GM23338 (cell line): ENCODE results near the gene COA1. TPM values are rescaled to one million over a fixed set of nuclear protein-coding genes. Genes with fewer than 3 reads are reported as not detected.

Source experiments
- ATAC-seq: fragments of 200-7000 bp; cut with Tn5 transposase; 3 replicates; pipeline ENCODE4 v1.9.1; 2020
- DNase-seq: peaks from one replicate; pipeline ENCODE4 v3.0.0-alpha.2; 2015; ENCODE audit warnings: low spot score
- H2AFZ ChIP-seq: fragments of 200-600 bp; sonication (generic); 2 replicates; pipeline ENCODE4 v1.8.0; 2016; ENCODE audit warnings: antibody characterized with exemption, mild to moderate bottlenecking, moderate library complexity
- H3F3A ChIP-seq: fragments of 200-600 bp; sonication (generic); replicated peaks from 2 replicates; pipeline ENCODE4 v1.8.0; 2017; ENCODE audit warnings: antibody characterized with exemption, mixed run types, low read depth
- H3K27ac ChIP-seq: fragments of 200-600 bp; sonication (generic); 2 replicates; pipeline ENCODE4 v1.6.1; 2016; ENCODE audit warnings: low read depth
- H3K27me3 ChIP-seq: fragments of 200-600 bp; sonication (generic); 2 replicates; pipeline ENCODE4 v1.8.0; 2016; ENCODE audit warnings: mild to moderate bottlenecking, mixed run types, moderate library complexity; ENCODE audit not compliant: insufficient read depth
- H3K36me3 ChIP-seq: fragments of 200-600 bp; sonication (generic); 2 replicates; pipeline ENCODE4 v1.8.0; 2016; ENCODE audit warnings: mild to moderate bottlenecking; ENCODE audit not compliant: insufficient read depth
- H3K4me1 ChIP-seq: fragments of 200-600 bp; sonication (generic); 2 replicates; pipeline ENCODE4 v1.8.0; 2016; ENCODE audit warnings: mild to moderate bottlenecking, moderate library complexity; ENCODE audit not compliant: insufficient read depth
- H3K4me2 ChIP-seq: fragments of 200-600 bp; sonication (generic); 2 replicates; pipeline ENCODE4 v1.7.1; 2017; ENCODE audit warnings: mixed run types
- H3K4me3 ChIP-seq: fragments of 200-600 bp; sonication (generic); 2 replicates; pipeline ENCODE4 v1.6.1; 2016; ENCODE audit warnings: mixed run types
- H3K79me2 ChIP-seq: fragments of 200-600 bp; sonication (generic); replicated peaks from 2 replicates; pipeline ENCODE4 v1.8.0; 2017; ENCODE audit warnings: mild to moderate bottlenecking; ENCODE audit not compliant: insufficient read depth
- H3K9me2 ChIP-seq: fragments of 200-600 bp; sonication (generic); 2 replicates; pipeline ENCODE4 v1.8.0; 2017; ENCODE audit not compliant: insufficient read depth
- H4K20me1 ChIP-seq: fragments of 200-600 bp; sonication (generic); replicated peaks from 2 replicates; pipeline ENCODE4 v1.8.0; 2017; ENCODE audit warnings: mild to moderate bottlenecking; ENCODE audit not compliant: insufficient read depth
- H3K27ac Mint-ChIP-seq: 2 replicates; pipeline ENCODE4 v1.8.0; 2020; ENCODE audit warnings: inconsistent platforms, mild to moderate bottlenecking, moderate library complexity, mixed read lengths
- H3K27me3 Mint-ChIP-seq: 3 replicates; pipeline ENCODE4 v1.8.0; 2022; ENCODE audit warnings: low read depth, mild to moderate bottlenecking, moderate library complexity, mixed read lengths, inconsistent platforms; ENCODE audit not compliant: insufficient read depth, poor library complexity
- H3K36me3 Mint-ChIP-seq: 3 replicates; pipeline ENCODE4 v1.8.0; 2021; ENCODE audit warnings: low read depth, mild to moderate bottlenecking, inconsistent platforms, moderate library complexity, mixed read lengths
- H3K4me1 Mint-ChIP-seq: 3 replicates; pipeline ENCODE4 v1.8.0; 2020; ENCODE audit warnings: mild to moderate bottlenecking, inconsistent platforms, mixed read lengths
- H3K4me3 Mint-ChIP-seq: 3 replicates; pipeline ENCODE4 v1.8.0; 2021; ENCODE audit warnings: moderate library complexity, mild to moderate bottlenecking, inconsistent platforms, mixed read lengths
- H3K9me3 Mint-ChIP-seq: 3 replicates; pipeline ENCODE4 v1.8.0; 2020; ENCODE audit warnings: moderate library complexity, mild to moderate bottlenecking, inconsistent platforms, mixed read lengths
- ETS1 ChIP-seq: IDR thresholded peaks from 2 replicates; pipeline ENCODE4 v1.6.1; 2016; ENCODE audit warnings: antibody characterized with exemption
- EZH2phosphoT487 ChIP-seq: fragments of 200-600 bp; sonication (generic); IDR thresholded peaks from one replicate; pipeline ENCODE4 v1.8.1; 2018; ENCODE audit warnings: antibody characterized with exemption; ENCODE audit not compliant: unreplicated experiment
- JUNB ChIP-seq: IDR thresholded peaks from one replicate; pipeline ENCODE4 v1.6.1; 2016; ENCODE audit warnings: antibody characterized with exemption; ENCODE audit not compliant: unreplicated experiment
- NANOG ChIP-seq: IDR thresholded peaks from 2 replicates; pipeline ENCODE4 v1.6.1; 2016; ENCODE audit warnings: antibody characterized with exemption, borderline replicate concordance
- POLR2AphosphoS5 ChIP-seq: IDR thresholded peaks from 2 replicates; pipeline ENCODE4 v1.6.1; 2016; ENCODE audit warnings: antibody characterized with exemption, low read depth
- ZNF114 ChIP-seq: fragments of 250-450 bp; sonication (Bioruptor Pico); IDR thresholded peaks from 2 replicates; pipeline ENCODE4 v1.5.0; 2020; ENCODE audit warnings: mild to moderate bottlenecking, moderate library complexity
- ZNF331 ChIP-seq: fragments of 250-450 bp; sonication (Bioruptor Pico); IDR thresholded peaks from 2 replicates; pipeline ENCODE4 v1.5.0; 2020; ENCODE audit warnings: low read depth, mild to moderate bottlenecking, moderate library complexity
- polyA plus RNA-seq: library from polyadenylated mRNA; unstranded; fragments of >200 nt; fragmentation: Nextera tagmentation; extraction: Ambion mirVana; gene quantifications from 2 replicates; pipeline ENCODE4 v1.2.1, GENCODE V29; 2016
- total RNA-seq: library from RNA; depleted of rRNA; stranded (reverse); fragments of >200 nt; shearing (Covaris generic); gene quantifications from 2 replicates; pipeline ENCODE4 v1.2.3, GENCODE V29; 2014
- TF ChIP-seq, protein P1 (sequence below): IDR thresholded peaks from one replicate; pipeline ENCODE4 v1.6.1; 2018; ENCODE audit warnings: antibody characterized with exemption; ENCODE audit not compliant: unreplicated experiment
- TF ChIP-seq, protein P2 (sequence below): fragments of 250-450 bp; sonication (Bioruptor Pico); IDR thresholded peaks from 2 replicates; pipeline ENCODE4 v1.5.0; 2020; ENCODE audit warnings: mild to moderate bottlenecking, moderate library complexity

Gene COA1
- total and polyA plus RNA-seq, 2 experiments from 2014 or later = 156 to 158 TPM

- TF ChIP-seq, protein P1, sequence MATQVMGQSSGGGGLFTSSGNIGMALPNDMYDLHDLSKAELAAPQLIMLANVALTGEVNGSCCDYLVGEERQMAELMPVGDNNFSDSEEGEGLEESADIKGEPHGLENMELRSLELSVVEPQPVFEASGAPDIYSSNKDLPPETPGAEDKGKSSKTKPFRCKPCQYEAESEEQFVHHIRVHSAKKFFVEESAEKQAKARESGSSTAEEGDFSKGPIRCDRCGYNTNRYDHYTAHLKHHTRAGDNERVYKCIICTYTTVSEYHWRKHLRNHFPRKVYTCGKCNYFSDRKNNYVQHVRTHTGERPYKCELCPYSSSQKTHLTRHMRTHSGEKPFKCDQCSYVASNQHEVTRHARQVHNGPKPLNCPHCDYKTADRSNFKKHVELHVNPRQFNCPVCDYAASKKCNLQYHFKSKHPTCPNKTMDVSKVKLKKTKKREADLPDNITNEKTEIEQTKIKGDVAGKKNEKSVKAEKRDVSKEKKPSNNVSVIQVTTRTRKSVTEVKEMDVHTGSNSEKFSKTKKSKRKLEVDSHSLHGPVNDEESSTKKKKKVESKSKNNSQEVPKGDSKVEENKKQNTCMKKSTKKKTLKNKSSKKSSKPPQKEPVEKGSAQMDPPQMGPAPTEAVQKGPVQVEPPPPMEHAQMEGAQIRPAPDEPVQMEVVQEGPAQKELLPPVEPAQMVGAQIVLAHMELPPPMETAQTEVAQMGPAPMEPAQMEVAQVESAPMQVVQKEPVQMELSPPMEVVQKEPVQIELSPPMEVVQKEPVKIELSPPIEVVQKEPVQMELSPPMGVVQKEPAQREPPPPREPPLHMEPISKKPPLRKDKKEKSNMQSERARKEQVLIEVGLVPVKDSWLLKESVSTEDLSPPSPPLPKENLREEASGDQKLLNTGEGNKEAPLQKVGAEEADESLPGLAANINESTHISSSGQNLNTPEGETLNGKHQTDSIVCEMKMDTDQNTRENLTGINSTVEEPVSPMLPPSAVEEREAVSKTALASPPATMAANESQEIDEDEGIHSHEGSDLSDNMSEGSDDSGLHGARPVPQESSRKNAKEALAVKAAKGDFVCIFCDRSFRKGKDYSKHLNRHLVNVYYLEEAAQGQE = no peak
- no peak for TF ChIP-seq POLR2AphosphoS5
- TF ChIP-seq JUNB = no peak
- TF ChIP-seq ETS1 = no peak
- TF ChIP-seq ZNF331 = no peak
- TF ChIP-seq ZNF114 (CRISPR knock-in tag) = no peak
- no peak for TF ChIP-seq NANOG
- TF ChIP-seq EZH2phosphoT487 = no peak
Observed at GRCh38 chr7:43761382-43761781, 32.1 kb upstream of the COA1 start (continued).

DNA sequence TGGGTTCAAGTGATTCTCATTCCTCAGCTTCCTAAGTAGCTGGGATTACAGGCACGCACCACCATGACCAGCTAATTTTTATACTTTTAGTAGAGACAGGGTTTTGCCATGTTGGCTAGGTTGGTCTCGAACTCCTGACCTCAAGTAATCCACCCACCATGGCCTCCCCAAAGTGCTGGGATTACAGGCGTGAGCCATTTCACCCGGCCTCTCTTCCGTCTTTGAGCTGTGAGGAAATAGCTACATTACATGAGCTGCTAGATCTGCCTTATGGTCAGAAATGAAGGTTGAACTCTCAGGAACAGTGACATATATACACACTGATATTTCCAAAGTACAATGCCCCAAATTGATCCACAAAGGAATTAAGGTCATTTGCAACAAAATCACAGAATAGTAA lies 31.5 kb upstream of the COA1 start:
- Mint-ChIP-seq H3K4me1 (peaks cover 38% of the 10 kb centered on the region), H3K4me3 (no peak overlapping the region), H3K36me3 (no peaks in the 10 kb centered on the region), H3K9me3 (no peaks in the 10 kb centered on the region), H3K27ac (no peak overlapping the region), H3K27me3 (peaks cover 24% of the 10 kb centered on the region)
- Histone ChIP-seq H3F3A (0 out of 2 replicates have a peak, but pooled peaks cover 9% of the 10 kb centered on the region), H3K36me3 (no peaks in the 10 kb centered on the region), H3K27me3 (peaks cover 35% of the 10 kb centered on the region), H3K4me3 (no peak overlapping the region), H4K20me1 (no peaks in the 10 kb centered on the region), H2AFZ (no peak overlapping the region), H3K4me2 (no peak overlapping the region), H3K4me1 (peaks cover 26% of the 10 kb centered on the region), H3K79me2 (no peaks in the 10 kb centered on the region), H3K27ac (no peak overlapping the region), H3K9me2 (peaks cover 4% of the 10 kb centered on the region; the same call in 1 of the 2 replicates)
- ATAC-seq (no peak), DNase-seq (no peak)
- TF ChIP-seq NANOG (no peak), JUNB (no peak)
- TF ChIP-seq, protein P2, sequence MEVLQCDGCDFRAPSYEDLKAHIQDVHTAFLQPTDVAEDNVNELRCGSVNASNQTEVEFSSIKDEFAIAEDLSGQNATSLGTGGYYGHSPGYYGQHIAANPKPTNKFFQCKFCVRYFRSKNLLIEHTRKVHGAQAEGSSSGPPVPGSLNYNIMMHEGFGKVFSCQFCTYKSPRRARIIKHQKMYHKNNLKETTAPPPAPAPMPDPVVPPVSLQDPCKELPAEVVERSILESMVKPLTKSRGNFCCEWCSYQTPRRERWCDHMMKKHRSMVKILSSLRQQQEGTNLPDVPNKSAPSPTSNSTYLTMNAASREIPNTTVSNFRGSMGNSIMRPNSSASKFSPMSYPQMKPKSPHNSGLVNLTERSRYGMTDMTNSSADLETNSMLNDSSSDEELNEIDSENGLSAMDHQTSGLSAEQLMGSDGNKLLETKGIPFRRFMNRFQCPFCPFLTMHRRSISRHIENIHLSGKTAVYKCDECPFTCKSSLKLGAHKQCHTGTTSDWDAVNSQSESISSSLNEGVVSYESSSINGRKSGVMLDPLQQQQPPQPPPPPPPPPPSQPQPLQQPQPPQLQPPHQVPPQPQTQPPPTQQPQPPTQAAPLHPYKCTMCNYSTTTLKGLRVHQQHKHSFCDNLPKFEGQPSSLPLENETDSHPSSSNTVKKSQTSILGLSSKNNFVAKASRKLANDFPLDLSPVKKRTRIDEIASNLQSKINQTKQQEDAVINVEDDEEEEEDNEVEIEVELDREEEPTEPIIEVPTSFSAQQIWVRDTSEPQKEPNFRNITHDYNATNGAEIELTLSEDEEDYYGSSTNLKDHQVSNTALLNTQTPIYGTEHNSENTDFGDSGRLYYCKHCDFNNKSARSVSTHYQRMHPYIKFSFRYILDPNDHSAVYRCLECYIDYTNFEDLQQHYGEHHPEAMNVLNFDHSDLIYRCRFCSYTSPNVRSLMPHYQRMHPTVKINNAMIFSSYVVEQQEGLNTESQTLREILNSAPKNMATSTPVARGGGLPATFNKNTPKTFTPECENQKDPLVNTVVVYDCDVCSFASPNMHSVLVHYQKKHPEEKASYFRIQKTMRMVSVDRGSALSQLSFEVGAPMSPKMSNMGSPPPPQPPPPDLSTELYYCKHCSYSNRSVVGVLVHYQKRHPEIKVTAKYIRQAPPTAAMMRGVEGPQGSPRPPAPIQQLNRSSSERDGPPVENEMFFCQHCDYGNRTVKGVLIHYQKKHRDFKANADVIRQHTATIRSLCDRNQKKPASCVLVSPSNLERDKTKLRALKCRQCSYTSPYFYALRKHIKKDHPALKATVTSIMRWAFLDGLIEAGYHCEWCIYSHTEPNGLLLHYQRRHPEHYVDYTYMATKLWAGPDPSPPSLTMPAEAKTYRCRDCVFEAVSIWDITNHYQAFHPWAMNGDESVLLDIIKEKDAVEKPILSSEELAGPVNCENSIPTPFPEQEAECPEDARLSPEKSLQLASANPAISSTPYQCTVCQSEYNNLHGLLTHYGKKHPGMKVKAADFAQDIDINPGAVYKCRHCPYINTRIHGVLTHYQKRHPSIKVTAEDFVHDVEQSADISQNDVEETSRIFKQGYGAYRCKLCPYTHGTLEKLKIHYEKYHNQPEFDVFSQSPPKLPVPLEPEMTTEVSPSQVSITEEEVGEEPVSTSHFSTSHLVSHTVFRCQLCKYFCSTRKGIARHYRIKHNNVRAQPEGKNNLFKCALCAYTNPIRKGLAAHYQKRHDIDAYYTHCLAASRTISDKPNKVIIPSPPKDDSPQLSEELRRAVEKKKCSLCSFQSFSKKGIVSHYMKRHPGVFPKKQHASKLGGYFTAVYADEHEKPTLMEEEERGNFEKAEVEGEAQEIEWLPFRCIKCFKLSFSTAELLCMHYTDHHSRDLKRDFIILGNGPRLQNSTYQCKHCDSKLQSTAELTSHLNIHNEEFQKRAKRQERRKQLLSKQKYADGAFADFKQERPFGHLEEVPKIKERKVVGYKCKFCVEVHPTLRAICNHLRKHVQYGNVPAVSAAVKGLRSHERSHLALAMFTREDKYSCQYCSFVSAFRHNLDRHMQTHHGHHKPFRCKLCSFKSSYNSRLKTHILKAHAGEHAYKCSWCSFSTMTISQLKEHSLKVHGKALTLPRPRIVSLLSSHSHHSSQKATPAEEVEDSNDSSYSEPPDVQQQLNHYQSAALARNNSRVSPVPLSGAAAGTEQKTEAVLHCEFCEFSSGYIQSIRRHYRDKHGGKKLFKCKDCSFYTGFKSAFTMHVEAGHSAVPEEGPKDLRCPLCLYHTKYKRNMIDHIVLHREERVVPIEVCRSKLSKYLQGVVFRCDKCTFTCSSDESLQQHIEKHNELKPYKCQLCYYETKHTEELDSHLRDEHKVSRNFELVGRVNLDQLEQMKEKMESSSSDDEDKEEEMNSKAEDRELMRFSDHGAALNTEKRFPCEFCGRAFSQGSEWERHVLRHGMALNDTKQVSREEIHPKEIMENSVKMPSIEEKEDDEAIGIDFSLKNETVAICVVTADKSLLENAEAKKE = no peak
